ENCODE data around the gene HEXIM2. TPM values are rescaled to one million over a fixed set of nuclear protein-coding genes. Genes with fewer than 3 reads are reported as not detected.

HEXIM2 gene
- total and polyA plus RNA-seq, 2 of the 13 experiments (the other 11 are each of a cell fraction or from before 2014, with no cell fraction given), result 27.1 to 32.4 TPM

DNA sequence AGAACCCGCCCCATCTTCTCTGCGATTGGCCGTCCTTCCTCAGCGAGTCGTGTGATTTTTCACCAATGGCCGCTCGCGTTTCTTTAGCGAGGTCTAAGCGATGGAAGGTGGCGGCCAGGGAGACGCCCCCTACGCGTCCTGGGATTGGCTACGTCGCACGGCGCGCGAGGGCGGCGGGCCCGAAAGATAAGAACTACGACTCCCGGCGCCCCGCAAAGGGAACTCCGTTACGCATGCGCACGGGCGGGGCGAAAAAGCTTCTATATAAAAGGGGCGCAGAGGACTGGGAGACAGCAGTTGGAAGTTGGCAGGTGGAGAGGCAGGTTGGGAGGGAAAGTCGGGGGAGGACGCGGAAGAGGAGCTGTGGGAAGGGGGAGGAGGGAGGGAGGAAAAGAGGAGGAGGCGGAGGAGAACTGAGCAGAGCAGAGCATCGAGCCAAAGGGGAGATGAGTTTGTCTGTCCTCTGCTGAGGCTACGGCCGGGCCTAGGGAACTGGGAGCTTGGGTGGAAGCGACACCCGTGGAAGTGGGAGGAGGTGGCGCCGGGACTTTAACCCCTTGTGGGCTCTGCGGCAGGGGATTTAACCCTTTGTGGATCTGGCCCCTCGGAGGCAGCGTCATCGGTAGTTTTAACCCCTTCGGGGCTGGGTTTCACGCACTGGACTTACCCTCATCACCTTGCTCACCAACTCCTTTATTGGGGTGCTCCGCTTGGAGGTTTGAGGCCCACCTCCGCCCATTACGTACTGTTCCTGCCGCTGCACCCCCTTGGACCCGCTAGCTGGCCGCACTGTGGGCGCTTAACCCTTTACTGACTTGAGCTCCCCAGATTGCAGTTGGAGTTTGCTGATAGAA lies 13.3 kb upstream of the HEXIM2 start, which contains the start of gene HEXIM1 (continued):
- no peak; the same call in 1 of the 2 replicates for TF ChIP-seq STAG1 (CRISPR knock-in tag; IDR thresholded peaks at IDR 0.05)
- TF ChIP-seq, protein P1, sequence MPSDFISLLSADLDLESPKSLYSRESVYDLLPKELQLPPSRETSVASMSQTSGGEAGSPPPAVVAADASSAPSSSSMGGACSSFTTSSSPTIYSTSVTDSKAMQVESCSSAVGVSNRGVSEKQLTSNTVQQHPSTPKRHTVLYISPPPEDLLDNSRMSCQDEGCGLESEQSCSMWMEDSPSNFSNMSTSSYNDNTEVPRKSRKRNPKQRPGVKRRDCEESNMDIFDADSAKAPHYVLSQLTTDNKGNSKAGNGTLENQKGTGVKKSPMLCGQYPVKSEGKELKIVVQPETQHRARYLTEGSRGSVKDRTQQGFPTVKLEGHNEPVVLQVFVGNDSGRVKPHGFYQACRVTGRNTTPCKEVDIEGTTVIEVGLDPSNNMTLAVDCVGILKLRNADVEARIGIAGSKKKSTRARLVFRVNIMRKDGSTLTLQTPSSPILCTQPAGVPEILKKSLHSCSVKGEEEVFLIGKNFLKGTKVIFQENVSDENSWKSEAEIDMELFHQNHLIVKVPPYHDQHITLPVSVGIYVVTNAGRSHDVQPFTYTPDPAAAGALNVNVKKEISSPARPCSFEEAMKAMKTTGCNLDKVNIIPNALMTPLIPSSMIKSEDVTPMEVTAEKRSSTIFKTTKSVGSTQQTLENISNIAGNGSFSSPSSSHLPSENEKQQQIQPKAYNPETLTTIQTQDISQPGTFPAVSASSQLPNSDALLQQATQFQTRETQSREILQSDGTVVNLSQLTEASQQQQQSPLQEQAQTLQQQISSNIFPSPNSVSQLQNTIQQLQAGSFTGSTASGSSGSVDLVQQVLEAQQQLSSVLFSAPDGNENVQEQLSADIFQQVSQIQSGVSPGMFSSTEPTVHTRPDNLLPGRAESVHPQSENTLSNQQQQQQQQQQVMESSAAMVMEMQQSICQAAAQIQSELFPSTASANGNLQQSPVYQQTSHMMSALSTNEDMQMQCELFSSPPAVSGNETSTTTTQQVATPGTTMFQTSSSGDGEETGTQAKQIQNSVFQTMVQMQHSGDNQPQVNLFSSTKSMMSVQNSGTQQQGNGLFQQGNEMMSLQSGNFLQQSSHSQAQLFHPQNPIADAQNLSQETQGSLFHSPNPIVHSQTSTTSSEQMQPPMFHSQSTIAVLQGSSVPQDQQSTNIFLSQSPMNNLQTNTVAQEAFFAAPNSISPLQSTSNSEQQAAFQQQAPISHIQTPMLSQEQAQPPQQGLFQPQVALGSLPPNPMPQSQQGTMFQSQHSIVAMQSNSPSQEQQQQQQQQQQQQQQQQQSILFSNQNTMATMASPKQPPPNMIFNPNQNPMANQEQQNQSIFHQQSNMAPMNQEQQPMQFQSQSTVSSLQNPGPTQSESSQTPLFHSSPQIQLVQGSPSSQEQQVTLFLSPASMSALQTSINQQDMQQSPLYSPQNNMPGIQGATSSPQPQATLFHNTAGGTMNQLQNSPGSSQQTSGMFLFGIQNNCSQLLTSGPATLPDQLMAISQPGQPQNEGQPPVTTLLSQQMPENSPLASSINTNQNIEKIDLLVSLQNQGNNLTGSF (CRISPR knock-in tag; IDR thresholded peaks at IDR 0.05), result peak; percentile 73; the same call in 1 of the 2 replicates
- peak; percentile 45 for TF ChIP-seq SMC3 (IDR thresholded peaks at IDR 0.05; ENCODE audit: low read length)
- TF ChIP-seq ARNT (IDR thresholded peaks at IDR 0.05), result no peak
- TF ChIP-seq, protein P2, sequence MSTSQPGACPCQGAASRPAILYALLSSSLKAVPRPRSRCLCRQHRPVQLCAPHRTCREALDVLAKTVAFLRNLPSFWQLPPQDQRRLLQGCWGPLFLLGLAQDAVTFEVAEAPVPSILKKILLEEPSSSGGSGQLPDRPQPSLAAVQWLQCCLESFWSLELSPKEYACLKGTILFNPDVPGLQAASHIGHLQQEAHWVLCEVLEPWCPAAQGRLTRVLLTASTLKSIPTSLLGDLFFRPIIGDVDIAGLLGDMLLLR (CRISPR knock-in tag; IDR thresholded peaks at IDR 0.05), result 0 out of 2 replicates have a peak, but pooled peaks have one; percentile 81
- peak; percentile 72; the same call in 1 of the 2 replicates for TF ChIP-seq MEF2D (CRISPR knock-in tag; IDR thresholded peaks at IDR 0.05)
- no peak for TF ChIP-seq SMYD3 (CRISPR knock-in tag; IDR thresholded peaks at IDR 0.05)
- TF ChIP-seq, protein P3, sequence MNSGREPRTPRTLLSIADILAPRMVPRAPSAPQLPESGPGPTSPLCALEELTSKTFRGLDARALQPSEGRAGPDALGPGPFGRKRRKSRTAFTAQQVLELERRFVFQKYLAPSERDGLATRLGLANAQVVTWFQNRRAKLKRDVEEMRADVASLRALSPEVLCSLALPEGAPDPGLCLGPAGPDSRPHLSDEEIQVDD (CRISPR knock-in tag; IDR thresholded peaks at IDR 0.05; ENCODE audit: borderline replicate concordance), result no peak
- TF ChIP-seq KLF9 (CRISPR knock-in tag; IDR thresholded peaks at IDR 0.05; ENCODE audit: low read depth), result no peak
- TF ChIP-seq ZMYM4 (CRISPR knock-in tag; IDR thresholded peaks at IDR 0.05), result peak; percentile 95
- TF ChIP-seq, protein P4, sequence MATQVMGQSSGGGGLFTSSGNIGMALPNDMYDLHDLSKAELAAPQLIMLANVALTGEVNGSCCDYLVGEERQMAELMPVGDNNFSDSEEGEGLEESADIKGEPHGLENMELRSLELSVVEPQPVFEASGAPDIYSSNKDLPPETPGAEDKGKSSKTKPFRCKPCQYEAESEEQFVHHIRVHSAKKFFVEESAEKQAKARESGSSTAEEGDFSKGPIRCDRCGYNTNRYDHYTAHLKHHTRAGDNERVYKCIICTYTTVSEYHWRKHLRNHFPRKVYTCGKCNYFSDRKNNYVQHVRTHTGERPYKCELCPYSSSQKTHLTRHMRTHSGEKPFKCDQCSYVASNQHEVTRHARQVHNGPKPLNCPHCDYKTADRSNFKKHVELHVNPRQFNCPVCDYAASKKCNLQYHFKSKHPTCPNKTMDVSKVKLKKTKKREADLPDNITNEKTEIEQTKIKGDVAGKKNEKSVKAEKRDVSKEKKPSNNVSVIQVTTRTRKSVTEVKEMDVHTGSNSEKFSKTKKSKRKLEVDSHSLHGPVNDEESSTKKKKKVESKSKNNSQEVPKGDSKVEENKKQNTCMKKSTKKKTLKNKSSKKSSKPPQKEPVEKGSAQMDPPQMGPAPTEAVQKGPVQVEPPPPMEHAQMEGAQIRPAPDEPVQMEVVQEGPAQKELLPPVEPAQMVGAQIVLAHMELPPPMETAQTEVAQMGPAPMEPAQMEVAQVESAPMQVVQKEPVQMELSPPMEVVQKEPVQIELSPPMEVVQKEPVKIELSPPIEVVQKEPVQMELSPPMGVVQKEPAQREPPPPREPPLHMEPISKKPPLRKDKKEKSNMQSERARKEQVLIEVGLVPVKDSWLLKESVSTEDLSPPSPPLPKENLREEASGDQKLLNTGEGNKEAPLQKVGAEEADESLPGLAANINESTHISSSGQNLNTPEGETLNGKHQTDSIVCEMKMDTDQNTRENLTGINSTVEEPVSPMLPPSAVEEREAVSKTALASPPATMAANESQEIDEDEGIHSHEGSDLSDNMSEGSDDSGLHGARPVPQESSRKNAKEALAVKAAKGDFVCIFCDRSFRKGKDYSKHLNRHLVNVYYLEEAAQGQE (IDR thresholded peaks at IDR 0.05; ENCODE audit: borderline replicate concordance in 1 of 2, low read depth in 1 of 2, low read length in 2 of 2), result peak in 1 of 2 experiments; percentile 84; a peak in 2 of 4 replicates
- TF ChIP-seq, protein P5, sequence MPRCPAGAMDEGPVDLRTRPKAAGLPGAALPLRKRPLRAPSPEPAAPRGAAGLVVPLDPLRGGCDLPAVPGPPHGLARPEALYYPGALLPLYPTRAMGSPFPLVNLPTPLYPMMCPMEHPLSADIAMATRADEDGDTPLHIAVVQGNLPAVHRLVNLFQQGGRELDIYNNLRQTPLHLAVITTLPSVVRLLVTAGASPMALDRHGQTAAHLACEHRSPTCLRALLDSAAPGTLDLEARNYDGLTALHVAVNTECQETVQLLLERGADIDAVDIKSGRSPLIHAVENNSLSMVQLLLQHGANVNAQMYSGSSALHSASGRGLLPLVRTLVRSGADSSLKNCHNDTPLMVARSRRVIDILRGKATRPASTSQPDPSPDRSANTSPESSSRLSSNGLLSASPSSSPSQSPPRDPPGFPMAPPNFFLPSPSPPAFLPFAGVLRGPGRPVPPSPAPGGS (CRISPR knock-in tag; IDR thresholded peaks at IDR 0.05), result peak; percentile 45; the same call in 1 of the 2 replicates
- TF ChIP-seq ZNF17 (CRISPR knock-in tag; IDR thresholded peaks at IDR 0.05), result no peak
- peak; percentile 64; the same call in 1 of the 2 replicates for TF ChIP-seq CHD2 (IDR thresholded peaks at IDR 0.05; ENCODE audit: low read depth, low read length)
- peak; percentile 96 for TF ChIP-seq ZNF891 (CRISPR knock-in tag; IDR thresholded peaks at IDR 0.05)
- 0 out of 2 replicates have a peak, but pooled peaks have one; percentile 79 for TF ChIP-seq KDM5A (IDR thresholded peaks at IDR 0.05; ENCODE audit: borderline replicate concordance, low read length)
- TF ChIP-seq SNAI1 (CRISPR knock-in tag; IDR thresholded peaks at IDR 0.05; ENCODE audit: borderline replicate concordance), result peak; percentile 55; the same call in 1 of the 2 replicates
- peak; percentile 87 for TF ChIP-seq BORCS8-MEF2B (CRISPR knock-in tag; IDR thresholded peaks at IDR 0.05)
